HepG2 (cell line): ENCODE measurements around the gene PLXNA3. TPM values are rescaled to one million over a fixed set of nuclear protein-coding genes. Genes with fewer than 3 reads are reported as not detected.

Experiments
- ATAC-seq: fragments of 200-7000 bp; cut with Tn5 transposase; 3 replicates; pipeline ENCODE4 v1.9.1; 2020; ENCODE audit warnings: mild to moderate bottlenecking, moderate library complexity
- BruUV-seq: library from RNA; stranded (reverse); fragments of 400-500 nt; replicated peaks from 2 replicates; lab custom pipeline; 2021; lab: Mats Ljungman, UMichigan
- CTCF ChIA-PET: fragments of 300-600 bp; formaldehyde crosslinking; extraction: SDS; loops from one replicate; lab custom pipeline; 2021; ENCODE audit warnings: low total read pairs, inconsistent platforms, low intra/inter-chr PET ratio; lab: Yijun Ruan, JAX
- POLR2A ChIA-PET: fragments of 350-600 bp; sonication (Branson Sonifier 250); formaldehyde crosslinking; loops from one replicate; lab custom pipeline; 2020; ENCODE audit warnings: antibody characterized with exemption, inconsistent platforms; lab: Yijun Ruan, JAX
- DNase-seq: peaks from one replicate; pipeline ENCODE4 v3.0.0-alpha.2; 2015; ENCODE audit warnings: low spot score
- FAIRE-seq: peaks from 3 replicates; lab custom pipeline; 2011; peaks lifted over from hg19 to GRCh38; lab: Jason Lieb, UNC
- H2AFZ ChIP-seq: one replicate; pipeline ENCODE4 v1.6.1; 2011; ENCODE audit warnings: low read length, inconsistent platforms
- H3K27ac ChIP-seq: fragments of 300-600 bp; 3 replicates; pipeline ENCODE4 v1.8.0; 2011; ENCODE audit warnings: mixed run types, mild to moderate bottlenecking, mixed read lengths, low read length, inconsistent platforms; ENCODE audit not compliant: insufficient read depth; ENCODE audit errors: extremely low read length
- H3K27me3 ChIP-seq, 2 experiments: fragments of 200-600 bp in 1 of 2; 2 replicates in 1 of 2; 3 replicates in 1 of 2; pipeline versions ENCODE4 v1.6.0 to v1.8.0; 2011; ENCODE audit warnings: low read length in 2 of 2, mild to moderate bottlenecking in 2 of 2, moderate library complexity in 2 of 2, inconsistent platforms in 1 of 2; ENCODE audit not compliant: insufficient read depth in 2 of 2, control insufficient read depth in 1 of 2
- H3K36me3 ChIP-seq, 2 experiments: fragments of 200-600 bp in 1 of 2; replicated peaks in 1 of 2; 2 replicates in 1 of 2; 3 replicates in 1 of 2; pipeline versions ENCODE4 v1.5.1 to v1.8.0; 2011; ENCODE audit warnings: low read length in 2 of 2, inconsistent platforms in 1 of 2; ENCODE audit not compliant: insufficient read depth in 2 of 2, control insufficient read depth in 1 of 2
- H3K4me1 ChIP-seq: 2 replicates; pipeline ENCODE4 v1.5.1; 2012; ENCODE audit warnings: low read length, inconsistent platforms; ENCODE audit not compliant: insufficient read depth
- H3K4me2 ChIP-seq: 2 replicates; pipeline ENCODE4 v1.6.0; 2011; ENCODE audit warnings: low read depth, low read length, inconsistent platforms
- H3K4me3 ChIP-seq, 3 experiments: fragments of 200-600 bp in 1 of 3; sonication (generic), shearing (Covaris generic) in 1 of 3; replicated peaks in 1 of 3; 2 replicates each; pipeline ENCODE4 v1.5.1; 2011 to 2016; ENCODE audit warnings: low read length in 3 of 3, inconsistent platforms in 2 of 3, low read depth in 2 of 3, mild to moderate bottlenecking in 2 of 3, control low read depth in 1 of 3, mixed read lengths in 1 of 3; ENCODE audit not compliant: insufficient read depth in 1 of 3
- H3K79me2 ChIP-seq: one replicate; pipeline ENCODE4 v1.6.1; 2011; ENCODE audit warnings: low read length, inconsistent platforms; ENCODE audit not compliant: insufficient read depth
- H3K9ac ChIP-seq: 2 replicates; pipeline ENCODE4 v1.6.0; 2011; ENCODE audit warnings: mild to moderate bottlenecking, low read depth, low read length, inconsistent platforms; ENCODE audit not compliant: insufficient read depth
- H3K9me3 ChIP-seq: 2 replicates; pipeline ENCODE4 v1.5.1; 2012; ENCODE audit warnings: mild to moderate bottlenecking, low read length
- H4K20me1 ChIP-seq: 2 replicates; pipeline ENCODE4 v1.6.0; 2011; ENCODE audit warnings: inconsistent platforms, mild to moderate bottlenecking, low read length, moderate library complexity; ENCODE audit not compliant: insufficient read depth
- ARID3A ChIP-seq: IDR thresholded peaks from 2 replicates; pipeline ENCODE4 v1.6.1; 2012; ENCODE audit warnings: low read depth, low read length, improper control_type of control experiment
- REXO4 ChIP-seq: sonication (generic); formaldehyde crosslinking; IDR thresholded peaks from 2 replicates; pipeline ENCODE4 v1.8.0; 2022; ENCODE audit warnings: missing genetic modification reagents, mild to moderate bottlenecking, borderline replicate concordance
- SAP130 ChIP-seq: IDR thresholded peaks from 2 replicates; pipeline ENCODE4 v1.6.1; 2016; ENCODE audit warnings: low read depth
- SMARCE1 ChIP-seq: fragments of 450-650 bp; IDR thresholded peaks from 2 replicates; pipeline ENCODE4 v1.6.1; 2017; ENCODE audit warnings: borderline replicate concordance
- WGBS: methylation state at CpG from one replicate; pipeline ENCODE4 v1.1.6; 2017; ENCODE audit warnings: low lambda C conversion rate; 5-methylcytosine and 5-hydroxymethylcytosine counted together
- in situ Hi-C: cut with HindIII; loops from 2 replicates; pipeline ENCODE4 v1.10.0; 2017; ENCODE audit warnings: low pct_unique_long_range_greater_than_20kb; ENCODE audit not compliant: extremely low pct_ligation_motif_present
- intact Hi-C: fragments of 100-400 bp; cut with micrococcal nuclease; formaldehyde crosslinking; loops from one replicate; pipeline ENCODE4 v1.10.0; 2022; ENCODE audit not compliant: unreplicated experiment
- polyA plus RNA-seq, 8 experiments: library from polyadenylated mRNA; depleted of rRNA in 3 of 8; stranded (reverse) in 7 of 8; unstranded in 1 of 8; fragments of >200 nt; fragmentation: Illumina TruSeq in 4 of 8; extraction: Trizol in 4 of 8; gene quantifications; 2 replicates each; pipeline versions ENCODE4 v1.2.1 to v1.2.3, GENCODE V29; 2011 to 2016; ENCODE audit warnings: low read depth in 4 of 8, missing spikeins in 1 of 8, mixed read lengths in 1 of 8; ENCODE audit not compliant: insufficient read depth in 1 of 8
- total RNA-seq, 5 experiments: library from RNA; depleted of rRNA; stranded (reverse); fragments of >200 nt; fragmentation: Illumina TruSeq; extraction: Trizol; gene quantifications; 2 replicates each; pipeline ENCODE4 v1.2.3, GENCODE V29; 2016; ENCODE audit warnings: low read depth in 1 of 5
- TF ChIP-seq, protein P1 (sequence below): IDR thresholded peaks from 2 replicates; pipeline ENCODE4 v1.6.1; 2016
- TF ChIP-seq, protein P2 (sequence below): sonication (generic); formaldehyde crosslinking; IDR thresholded peaks from 2 replicates; pipeline ENCODE4 v1.5.1; 2020; ENCODE audit warnings: mild to moderate bottlenecking, missing genetic modification reagents, moderate library complexity

The PLXNA3 gene
- total and polyA plus RNA-seq, 2 of the 13 experiments (the other 11 are each of a cell fraction or from before 2014, with no cell fraction given) = 5.8 to 20.6 TPM

GRCh38 chrX:154458954-154459778 is 1.1 kb downstream of the PLXNA3 start:
- Histone ChIP-seq H3K4me2 (peak overlapping the region; percentile 73), H3K27ac (no peak overlapping the region), H3K79me2 (peaks cover 9% of the 10 kb centered on the region), H3K9ac (peak overlapping the region; percentile 74), H3K36me3 (peaks cover 0 to 4% of the 10 kb centered on the region in 2 experiments; a peak in 3 of 5 replicates), H3K4me1 (0 out of 2 replicates have a peak, but pooled peaks cover 4% of the 10 kb centered on the region), H2AFZ (no peak overlapping the region), H4K20me1 (no peaks in the 10 kb centered on the region), H3K27me3 (no peaks in the 10 kb centered on the region), H3K9me3 (no peaks in the 10 kb centered on the region)
- POLR2A ChIA-PET = interaction anchor here (0.7 to 1.6 kb wide), 5 partner anchors 19 to 88 kb away, joined by 3 to 6 read pairs (median 4); partner anchors contain the start of genes LAGE3, SLC10A3 and TAFAZZIN
- CTCF ChIA-PET = interaction anchor here (1.0 kb wide), 1 partner anchor 75 kb away, joined by 4 read pairs; no protein-coding TSS in a partner anchor
- 16% methylated on average over 5 of the region's 15 CpGs for WGBS
- BruUV-seq = no TSS peak
- FAIRE-seq = peak; percentile 44
- TF ChIP-seq SAP130 (CRISPR knock-in tag) = 0 out of 2 replicates have a peak, but pooled peaks have one; percentile 15
- no peak for TF ChIP-seq SMARCE1
- no peak for TF ChIP-seq ARID3A
- TF ChIP-seq, all 625 proteins: peak for 1
- ATAC-seq = peak; percentile 77
- DNase-seq = no peak
- intact Hi-C loops = no loop called here
- H3K4me3 ChIP-seq = peak overlapping the region; percentile 60 to 87 (median 79)
- in situ Hi-C loops = no loop called here

DNA sequence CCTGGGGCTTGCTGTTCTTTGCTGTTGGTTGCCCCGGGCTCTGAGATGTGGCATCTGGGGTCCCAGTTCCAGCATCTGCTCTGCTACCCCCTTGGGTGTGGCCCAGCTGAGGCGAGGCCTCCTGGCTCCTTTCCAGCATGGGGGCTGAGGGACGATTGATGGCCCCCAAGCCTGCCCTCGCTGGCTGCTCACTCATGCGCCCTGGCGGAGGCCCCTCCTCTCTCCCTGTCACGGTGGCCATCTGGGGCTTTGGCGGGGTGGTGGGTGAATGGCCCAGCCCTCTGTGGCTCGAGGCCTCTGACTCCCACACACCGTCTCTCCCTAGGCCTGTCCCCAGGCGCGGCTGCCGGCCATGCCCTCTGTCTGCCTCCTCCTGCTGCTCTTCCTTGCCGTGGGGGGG is 1.8 kb downstream of the PLXNA3 start:
- no CpG with 5 or more reads among the region's 14 CpGs for WGBS
- Histone ChIP-seq H2AFZ (no peak overlapping the region), H3K27me3 (no peaks in the 10 kb centered on the region), H3K9ac (0 out of 2 replicates have a peak overlapping the region, but pooled peaks have one; percentile 39), H3K4me3 (peak overlapping the region in 2 of 3 experiments; percentile 79 to 87; a peak in 3 of 6 replicates), H3K4me2 (peak overlapping the region; percentile 73), H3K9me3 (no peaks in the 10 kb centered on the region), H3K79me2 (peaks cover 9% of the 10 kb centered on the region), H3K27ac (no peak overlapping the region), H3K36me3 (peaks cover 0 to 4% of the 10 kb centered on the region in 2 experiments; a peak in 3 of 5 replicates), H3K4me1 (0 out of 2 replicates have a peak, but pooled peaks cover 4% of the 10 kb centered on the region), H4K20me1 (no peaks in the 10 kb centered on the region)
- intact Hi-C loops = no loop called here
- BruUV-seq = no TSS peak
- CTCF ChIA-PET = interaction anchor here (1.0 kb wide), 1 partner anchor 74 kb away, joined by 4 read pairs; no protein-coding TSS in a partner anchor
- FAIRE-seq (no peak), DNase-seq (no peak), ATAC-seq (no peak)
- in situ Hi-C loops = no loop called here
- POLR2A ChIA-PET = interaction anchor here (1.2 to 1.6 kb wide), 2 partner anchors 48 to 89 kb away, joined by 3 to 6 read pairs; partner anchors contain the start of gene TAFAZZIN
- TF ChIP-seq, protein P1, sequence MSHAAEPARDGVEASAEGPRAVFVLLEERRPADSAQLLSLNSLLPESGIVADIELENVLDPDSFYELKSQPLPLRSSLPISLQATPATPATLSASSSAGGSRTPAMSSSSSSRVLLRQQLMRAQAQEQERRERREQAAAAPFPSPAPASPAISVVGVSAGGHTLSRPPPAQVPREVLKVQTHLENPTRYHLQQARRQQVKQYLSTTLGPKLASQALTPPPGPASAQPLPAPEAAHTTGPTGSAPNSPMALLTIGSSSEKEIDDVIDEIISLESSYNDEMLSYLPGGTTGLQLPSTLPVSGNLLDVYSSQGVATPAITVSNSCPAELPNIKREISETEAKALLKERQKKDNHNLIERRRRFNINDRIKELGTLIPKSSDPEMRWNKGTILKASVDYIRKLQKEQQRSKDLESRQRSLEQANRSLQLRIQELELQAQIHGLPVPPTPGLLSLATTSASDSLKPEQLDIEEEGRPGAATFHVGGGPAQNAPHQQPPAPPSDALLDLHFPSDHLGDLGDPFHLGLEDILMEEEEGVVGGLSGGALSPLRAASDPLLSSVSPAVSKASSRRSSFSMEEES = no peak
- no peak for TF ChIP-seq REXO4
- TF ChIP-seq, protein P2, sequence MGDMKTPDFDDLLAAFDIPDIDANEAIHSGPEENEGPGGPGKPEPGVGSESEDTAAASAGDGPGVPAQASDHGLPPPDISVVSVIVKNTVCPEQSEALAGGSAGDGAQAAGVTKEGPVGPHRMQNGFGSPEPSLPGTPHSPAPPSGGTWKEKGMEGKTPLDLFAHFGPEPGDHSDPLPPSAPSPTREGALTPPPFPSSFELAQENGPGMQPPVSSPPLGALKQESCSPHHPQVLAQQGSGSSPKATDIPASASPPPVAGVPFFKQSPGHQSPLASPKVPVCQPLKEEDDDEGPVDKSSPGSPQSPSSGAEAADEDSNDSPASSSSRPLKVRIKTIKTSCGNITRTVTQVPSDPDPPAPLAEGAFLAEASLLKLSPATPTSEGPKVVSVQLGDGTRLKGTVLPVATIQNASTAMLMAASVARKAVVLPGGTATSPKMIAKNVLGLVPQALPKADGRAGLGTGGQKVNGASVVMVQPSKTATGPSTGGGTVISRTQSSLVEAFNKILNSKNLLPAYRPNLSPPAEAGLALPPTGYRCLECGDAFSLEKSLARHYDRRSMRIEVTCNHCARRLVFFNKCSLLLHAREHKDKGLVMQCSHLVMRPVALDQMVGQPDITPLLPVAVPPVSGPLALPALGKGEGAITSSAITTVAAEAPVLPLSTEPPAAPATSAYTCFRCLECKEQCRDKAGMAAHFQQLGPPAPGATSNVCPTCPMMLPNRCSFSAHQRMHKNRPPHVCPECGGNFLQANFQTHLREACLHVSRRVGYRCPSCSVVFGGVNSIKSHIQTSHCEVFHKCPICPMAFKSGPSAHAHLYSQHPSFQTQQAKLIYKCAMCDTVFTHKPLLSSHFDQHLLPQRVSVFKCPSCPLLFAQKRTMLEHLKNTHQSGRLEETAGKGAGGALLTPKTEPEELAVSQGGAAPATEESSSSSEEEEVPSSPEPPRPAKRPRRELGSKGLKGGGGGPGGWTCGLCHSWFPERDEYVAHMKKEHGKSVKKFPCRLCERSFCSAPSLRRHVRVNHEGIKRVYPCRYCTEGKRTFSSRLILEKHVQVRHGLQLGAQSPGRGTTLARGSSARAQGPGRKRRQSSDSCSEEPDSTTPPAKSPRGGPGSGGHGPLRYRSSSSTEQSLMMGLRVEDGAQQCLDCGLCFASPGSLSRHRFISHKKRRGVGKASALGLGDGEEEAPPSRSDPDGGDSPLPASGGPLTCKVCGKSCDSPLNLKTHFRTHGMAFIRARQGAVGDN (CRISPR knock-in tag) = peak; percentile 21; the same call in 1 of the 2 replicates
